ENCODE data around the gene QRICH1. TPM values are rescaled to one million over a fixed set of nuclear protein-coding genes. Genes with fewer than 3 reads are reported as not detected.

The QRICH1 gene
- total RNA-seq, 4 donors from 2014 or later, result 66.2 to 93.9 (median 82.6) TPM

DNA sequence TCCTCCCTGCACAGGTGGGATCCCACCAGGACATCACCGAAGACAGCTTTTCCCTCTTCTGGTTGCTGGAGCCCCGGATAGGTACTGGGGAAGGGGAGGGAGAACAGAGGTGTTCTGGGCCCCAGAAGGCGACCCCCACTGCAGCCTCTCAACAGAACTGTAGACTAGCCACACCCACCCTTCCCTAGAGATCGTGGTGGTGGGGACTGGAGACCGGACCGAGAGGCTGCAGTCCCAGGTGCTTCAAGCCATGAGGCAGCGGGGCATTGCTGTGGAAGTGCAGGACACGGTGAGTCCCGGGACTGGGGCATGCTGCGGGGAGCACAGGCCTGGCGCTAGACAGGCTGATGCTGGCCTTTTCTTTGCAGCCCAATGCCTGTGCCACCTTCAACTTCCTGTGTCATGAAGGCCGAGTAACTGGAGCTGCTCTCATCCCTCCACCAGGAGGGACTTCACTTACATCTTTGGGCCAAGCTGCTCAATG is 71.1 kb downstream of the QRICH1 start:
- peaks cover 0 to 66% (median 27%) of the 10 kb centered on the region in 4 donors for H3K4me1 ChIP-seq
- 17 to 50% methylated on average over 6 to 11 of the region's 12 CpGs for WGBS, 2 donors
- no peak for TF ChIP-seq EP300 (IDR thresholded peaks at IDR 0.05)
- no peak for TF ChIP-seq POLR2A (IDR thresholded peaks at IDR 0.05)
- TF ChIP-seq, protein P1, sequence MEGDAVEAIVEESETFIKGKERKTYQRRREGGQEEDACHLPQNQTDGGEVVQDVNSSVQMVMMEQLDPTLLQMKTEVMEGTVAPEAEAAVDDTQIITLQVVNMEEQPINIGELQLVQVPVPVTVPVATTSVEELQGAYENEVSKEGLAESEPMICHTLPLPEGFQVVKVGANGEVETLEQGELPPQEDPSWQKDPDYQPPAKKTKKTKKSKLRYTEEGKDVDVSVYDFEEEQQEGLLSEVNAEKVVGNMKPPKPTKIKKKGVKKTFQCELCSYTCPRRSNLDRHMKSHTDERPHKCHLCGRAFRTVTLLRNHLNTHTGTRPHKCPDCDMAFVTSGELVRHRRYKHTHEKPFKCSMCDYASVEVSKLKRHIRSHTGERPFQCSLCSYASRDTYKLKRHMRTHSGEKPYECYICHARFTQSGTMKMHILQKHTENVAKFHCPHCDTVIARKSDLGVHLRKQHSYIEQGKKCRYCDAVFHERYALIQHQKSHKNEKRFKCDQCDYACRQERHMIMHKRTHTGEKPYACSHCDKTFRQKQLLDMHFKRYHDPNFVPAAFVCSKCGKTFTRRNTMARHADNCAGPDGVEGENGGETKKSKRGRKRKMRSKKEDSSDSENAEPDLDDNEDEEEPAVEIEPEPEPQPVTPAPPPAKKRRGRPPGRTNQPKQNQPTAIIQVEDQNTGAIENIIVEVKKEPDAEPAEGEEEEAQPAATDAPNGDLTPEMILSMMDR (IDR thresholded peaks at IDR 0.05), result no peak
- no peaks in the 10 kb centered on the region for H3K9me3 ChIP-seq
- H3K27me3 ChIP-seq, result no peaks in the 10 kb centered on the region
- no peak for DNase-seq (ENCODE audit: low spot score in 2 of 2)
- peaks cover 0 to 45% (median 8%) of the 10 kb centered on the region in 3 donors for H3K36me3 ChIP-seq
- H3K4me3 ChIP-seq, result peak overlapping the region; percentile 69 to 92 (median 89)
- H3K27ac ChIP-seq, result peak overlapping the region; percentile 96 to 100 (median 100)

DNA sequence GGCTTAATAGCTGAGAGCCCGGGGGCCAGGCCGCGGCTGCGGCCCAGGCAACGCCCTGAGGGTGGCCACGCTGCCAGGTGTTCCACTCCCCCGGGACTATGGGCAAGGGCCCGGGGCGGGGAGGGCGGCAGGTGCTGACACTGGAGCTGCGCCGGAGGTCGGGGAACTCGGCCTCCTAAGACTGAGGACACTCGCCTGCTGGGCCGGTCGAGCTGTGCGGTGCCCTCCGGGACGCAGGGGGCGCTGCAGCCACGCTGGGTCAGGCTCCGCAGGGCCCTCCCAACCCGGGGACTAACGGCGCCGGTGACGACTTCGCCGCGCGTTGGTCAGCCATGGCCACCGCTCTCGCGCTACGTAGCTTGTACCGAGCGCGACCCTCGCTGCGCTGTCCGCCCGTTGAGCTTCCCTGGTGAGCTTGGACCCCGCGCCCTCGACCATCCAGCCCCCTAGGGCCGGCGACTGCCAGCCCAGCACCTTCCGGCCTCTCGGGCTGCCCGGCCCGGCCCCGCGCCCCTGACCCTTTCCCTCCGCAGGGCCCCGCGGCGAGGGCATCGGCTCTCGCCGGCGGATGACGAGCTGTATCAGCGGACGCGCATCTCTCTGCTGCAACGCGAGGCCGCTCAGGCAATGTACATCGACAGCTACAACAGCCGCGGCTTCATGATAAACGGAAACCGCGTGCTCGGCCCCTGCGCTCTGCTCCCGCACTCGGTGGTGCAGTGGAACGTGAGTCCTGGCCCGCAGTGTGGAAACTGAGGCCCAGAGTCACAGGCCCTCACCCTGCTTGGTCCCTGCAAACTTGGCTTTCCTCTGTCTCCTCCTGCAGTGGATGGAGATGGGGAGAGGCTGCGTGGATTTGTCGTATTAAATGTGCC is 71.8 kb downstream of the QRICH1 start, which contains the start of gene NDUFAF3:
TSS of gene NDUFAF3 (plus strand) at position 309 of the 875 bp plus-strand sequence. CDS start at position 333, 24 bp downstream.
- H3K27me3 ChIP-seq, result no peaks in the 10 kb centered on the region
- peaks cover 0 to 42% (median 8%) of the 10 kb centered on the region in 3 donors for H3K36me3 ChIP-seq
- peaks cover 0 to 68% (median 34%) of the 10 kb centered on the region in 4 donors for H3K4me1 ChIP-seq
- peak within 1 kb of the TSS; percentile 96 to 100 (median 100) for H3K27ac ChIP-seq
- no peaks in the 10 kb centered on the region for H3K9me3 ChIP-seq
- peak within 1 kb of the TSS; percentile 69 to 92 (median 89) for H3K4me3 ChIP-seq
- peak; percentile 33 to 83 for TF ChIP-seq EP300 (IDR thresholded peaks at IDR 0.05)
- TF ChIP-seq, protein P1 (IDR thresholded peaks at IDR 0.05), result peak; percentile 98 to 100 (median 98)
- peak; percentile 77 to 84 for TF ChIP-seq POLR2A (IDR thresholded peaks at IDR 0.05)
- WGBS, 2 donors, result 0% methylated on average over 9 to 46 of the region's 83 CpGs
- peak; percentile 83 to 86 for DNase-seq (ENCODE audit: low spot score in 2 of 2)

DNA sequence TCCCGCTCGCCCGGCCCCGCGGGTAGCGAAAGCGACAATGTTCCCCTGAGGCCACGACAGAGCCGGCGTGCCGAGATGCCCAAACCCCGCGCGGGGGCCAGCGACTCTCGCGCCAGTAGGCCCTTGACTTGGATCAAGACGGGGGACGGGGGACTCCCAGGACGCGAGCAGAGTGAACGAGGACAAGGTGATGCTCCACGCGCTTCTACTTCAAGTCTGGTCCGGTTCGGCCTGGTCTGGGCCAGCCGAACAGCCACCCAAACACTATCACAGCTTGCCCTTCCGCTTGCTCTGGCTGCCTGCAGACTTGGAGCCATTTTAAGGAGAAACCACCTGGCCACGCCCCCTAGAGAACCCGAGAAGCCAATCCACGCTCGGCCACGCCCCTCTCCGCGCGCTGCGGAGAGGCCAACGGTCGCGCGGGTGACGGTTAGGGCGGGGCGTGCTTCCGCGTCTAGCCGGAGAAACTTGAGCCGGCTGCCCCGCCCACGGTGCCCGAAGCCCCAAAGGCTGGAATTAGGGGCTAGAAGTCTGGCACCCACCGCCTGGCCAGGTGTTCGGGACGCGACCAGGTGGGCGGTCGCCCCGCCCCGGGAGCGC is 72.6 kb downstream of the QRICH1 start:
- TF ChIP-seq, protein P1 (IDR thresholded peaks at IDR 0.05), result no peak
- TF ChIP-seq POLR2A (IDR thresholded peaks at IDR 0.05) (peak; percentile 95 to 99), EP300 (IDR thresholded peaks at IDR 0.05) (peak; percentile 72 to 99)
- WGBS, 2 donors, result 0% methylated on average over 23 to 48 of the region's 60 CpGs
- Histone ChIP-seq H3K4me1 (peaks cover 0 to 68% (median 34%) of the 10 kb centered on the region in 4 donors), H3K4me3 (peak overlapping the region; percentile 69 to 92 (median 89)), H3K27me3 (no peaks in the 10 kb centered on the region), H3K36me3 (peaks cover 0 to 42% (median 8%) of the 10 kb centered on the region in 3 donors), H3K9me3 (no peaks in the 10 kb centered on the region), H3K27ac (peak overlapping the region; percentile 96 to 100 (median 100))
- DNase-seq (ENCODE audit: low spot score in 2 of 2), result peak; percentile 100

DNA sequence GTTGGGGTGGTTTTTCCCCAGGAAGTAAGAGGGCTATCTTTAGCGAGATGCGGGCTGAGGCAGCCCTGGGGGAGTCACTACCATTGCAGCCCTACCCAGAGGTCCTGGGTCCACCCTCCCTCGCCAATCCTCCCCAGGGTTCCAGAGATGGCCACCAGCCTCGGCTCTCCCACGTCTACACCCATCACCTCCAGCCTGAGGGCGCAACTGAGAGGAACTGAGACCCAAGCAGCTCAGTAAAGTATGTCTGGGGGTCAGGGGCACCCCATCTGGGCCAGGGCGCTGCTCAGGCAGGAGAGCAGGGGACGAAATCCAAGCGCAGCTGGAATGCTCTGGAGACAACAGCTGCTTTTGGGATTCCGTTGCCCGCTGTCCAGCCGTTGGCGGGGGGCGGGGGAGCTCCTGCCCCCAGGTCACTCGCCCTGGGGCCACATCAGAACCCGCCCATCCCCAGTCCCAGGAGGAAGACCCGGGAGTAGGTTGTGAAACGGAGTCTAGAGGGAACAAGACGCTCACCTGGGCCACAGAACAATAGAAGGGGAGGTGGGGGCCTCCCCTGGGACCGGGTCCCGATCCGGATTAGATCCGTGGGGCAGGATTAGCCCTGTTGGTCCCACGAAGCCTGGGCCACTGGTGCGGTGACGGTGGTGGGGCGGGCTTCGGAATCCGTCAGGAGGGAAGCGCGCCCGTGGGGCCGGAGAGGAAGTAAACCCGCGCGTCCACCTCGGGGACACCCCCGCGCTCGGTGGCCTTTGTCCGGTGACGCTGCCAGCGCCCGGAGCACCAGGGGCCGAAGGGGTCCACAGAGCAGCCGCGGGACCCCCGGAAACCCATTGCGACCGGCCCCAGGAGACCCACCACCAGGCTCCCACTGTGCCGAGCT is 73.3 kb downstream of the QRICH1 start:
- Histone ChIP-seq H3K27me3 (no peaks in the 10 kb centered on the region), H3K9me3 (no peaks in the 10 kb centered on the region), H3K4me3 (peak overlapping the region; percentile 69 to 92 (median 89)), H3K4me1 (peaks cover 0 to 61% (median 34%) of the 10 kb centered on the region in 4 donors), H3K36me3 (peaks cover 0 to 40% (median 8%) of the 10 kb centered on the region in 3 donors), H3K27ac (peak overlapping the region; percentile 96 to 100 (median 100))
- TF ChIP-seq POLR2A (IDR thresholded peaks at IDR 0.05) (no peak), EP300 (IDR thresholded peaks at IDR 0.05) (no peak)
- TF ChIP-seq, protein P1 (IDR thresholded peaks at IDR 0.05), result no peak
- DNase-seq (ENCODE audit: low spot score in 2 of 2), result no peak
- 1 to 2% methylated on average over 38 to 40 of the region's 51 CpGs for WGBS, 2 donors
